ENCODE measurements around the gene SLC22A25.

DNA sequence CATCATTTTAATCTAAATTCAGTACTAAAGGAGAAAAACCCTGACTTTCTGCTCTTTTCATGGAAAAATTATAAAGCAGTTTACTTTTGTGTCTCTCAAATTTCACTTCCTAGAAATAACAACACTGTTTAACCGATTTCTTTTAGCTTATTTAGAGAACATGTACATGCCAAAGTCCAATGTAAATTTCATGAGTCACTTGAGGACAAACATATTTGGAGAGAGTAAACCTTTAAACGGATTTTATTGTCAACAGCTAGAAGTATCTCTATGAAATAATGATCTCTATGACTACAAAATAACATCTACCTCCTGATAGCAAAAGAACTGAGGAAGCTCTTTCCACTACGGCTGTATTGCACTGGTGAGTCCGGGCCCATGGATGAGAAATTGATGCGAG, 46.3 kb upstream of the SLC22A25 start:
- TF ChIP-seq, protein P1, sequence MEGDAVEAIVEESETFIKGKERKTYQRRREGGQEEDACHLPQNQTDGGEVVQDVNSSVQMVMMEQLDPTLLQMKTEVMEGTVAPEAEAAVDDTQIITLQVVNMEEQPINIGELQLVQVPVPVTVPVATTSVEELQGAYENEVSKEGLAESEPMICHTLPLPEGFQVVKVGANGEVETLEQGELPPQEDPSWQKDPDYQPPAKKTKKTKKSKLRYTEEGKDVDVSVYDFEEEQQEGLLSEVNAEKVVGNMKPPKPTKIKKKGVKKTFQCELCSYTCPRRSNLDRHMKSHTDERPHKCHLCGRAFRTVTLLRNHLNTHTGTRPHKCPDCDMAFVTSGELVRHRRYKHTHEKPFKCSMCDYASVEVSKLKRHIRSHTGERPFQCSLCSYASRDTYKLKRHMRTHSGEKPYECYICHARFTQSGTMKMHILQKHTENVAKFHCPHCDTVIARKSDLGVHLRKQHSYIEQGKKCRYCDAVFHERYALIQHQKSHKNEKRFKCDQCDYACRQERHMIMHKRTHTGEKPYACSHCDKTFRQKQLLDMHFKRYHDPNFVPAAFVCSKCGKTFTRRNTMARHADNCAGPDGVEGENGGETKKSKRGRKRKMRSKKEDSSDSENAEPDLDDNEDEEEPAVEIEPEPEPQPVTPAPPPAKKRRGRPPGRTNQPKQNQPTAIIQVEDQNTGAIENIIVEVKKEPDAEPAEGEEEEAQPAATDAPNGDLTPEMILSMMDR (IDR thresholded peaks at IDR 0.05): no peak
- TF ChIP-seq POLR2A (IDR thresholded peaks at IDR 0.05): no peak
